LNCAP (cell line): Measurements from ENCODE around the gene NCOA3.

Source experiments
- CTCF ChIP-seq: fragments of 450-650 bp; IDR thresholded peaks from 2 replicates; pipeline ENCODE4 v1.5.1; 2017; ENCODE audit warnings: mild to moderate bottlenecking

The NCOA3 gene

GRCh38 chr20:47603260-47603659 lies 101.6 kb downstream of the NCOA3 start:
- no peak for TF ChIP-seq CTCF

GRCh38 chr20:47605673-47606413 lies 104.2 kb downstream of the NCOA3 start:
- TF ChIP-seq CTCF: no peak

- no peak for TF ChIP-seq CTCF
Measured at GRCh38 chr20:47606414-47606982, 104.8 kb downstream of the NCOA3 start.

GRCh38 chr20:47606983-47607613 lies 105.4 kb downstream of the NCOA3 start:
- no peak for TF ChIP-seq CTCF

- TF ChIP-seq CTCF: no peak
Measured at GRCh38 chr20:47609001-47609400, 107.3 kb downstream of the NCOA3 start.

- no peak for TF ChIP-seq CTCF
Measured at GRCh38 chr20:47610247-47610944, 108.7 kb downstream of the NCOA3 start.

- TF ChIP-seq CTCF: no peak
Measured at GRCh38 chr20:47610945-47611250, 109.2 kb downstream of the NCOA3 start.
